ENCODE data around the gene PDLIM3.

PDLIM3 gene

GRCh38 chr4:185479507-185479971 is 55.8 kb downstream of the PDLIM3 start:
- H3K27ac ChIP-seq = no peak overlapping the region
- TF ChIP-seq CTCF (conservative IDR thresholded peaks at IDR 0.05) = no peak

DNA sequence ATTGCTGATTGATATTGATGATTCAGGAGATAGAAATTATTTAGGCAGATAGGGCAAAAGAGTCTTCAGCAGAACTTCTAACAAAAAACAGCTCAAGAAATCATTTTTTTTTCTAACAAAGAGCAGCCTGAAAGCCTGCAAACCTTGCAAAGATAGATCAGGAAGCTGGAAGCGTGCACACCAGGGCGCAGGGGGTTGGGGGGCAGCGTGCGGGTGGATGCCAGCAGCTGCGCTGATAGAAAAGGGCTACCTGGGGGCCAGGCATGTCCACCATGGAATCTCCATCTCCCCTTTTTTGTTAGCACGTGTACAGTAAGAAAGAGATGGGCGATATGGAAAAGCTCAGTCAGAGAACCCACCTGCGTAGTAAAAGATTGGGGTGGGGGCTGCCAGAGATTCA is 62.1 kb downstream of the PDLIM3 start:
- H3K27ac ChIP-seq = no peak overlapping the region
- no peak for TF ChIP-seq CTCF (conservative IDR thresholded peaks at IDR 0.05)

- H3K27ac ChIP-seq = peak overlapping the region; percentile 74
- no peak for TF ChIP-seq CTCF (conservative IDR thresholded peaks at IDR 0.05)
Observed at GRCh38 chr4:185472103-185472542, 63.2 kb downstream of the PDLIM3 start.

GRCh38 chr4:185471235-185472102 is 63.8 kb downstream of the PDLIM3 start, which contains the start of gene CCDC110:
CCDC110 (minus strand) TSS chr4:185471733; CDS start chr4:185471683, 50 bp downstream.
- peak; percentile 87 for TF ChIP-seq CTCF (conservative IDR thresholded peaks at IDR 0.05)
- peak within 1 kb of the TSS; percentile 85 for H3K27ac ChIP-seq

- no peak for TF ChIP-seq CTCF (conservative IDR thresholded peaks at IDR 0.05)
- peak overlapping the region; percentile 85 for H3K27ac ChIP-seq
Observed at GRCh38 chr4:185470501-185471195, 64.7 kb downstream of the PDLIM3 start.

GRCh38 chr4:185469580-185470154 is 65.6 kb downstream of the PDLIM3 start:
- H3K27ac ChIP-seq = peak overlapping the region; percentile 85; the same call in 1 of the 2 replicates
- no peak for TF ChIP-seq CTCF (conservative IDR thresholded peaks at IDR 0.05)

GRCh38 chr4:185468999-185469398 is 66.3 kb downstream of the PDLIM3 start:
- H3K27ac ChIP-seq = no peak overlapping the region
- TF ChIP-seq CTCF (conservative IDR thresholded peaks at IDR 0.05) = no peak
